IPS DF 6.9 (cell line): ENCODE measurements around the gene CD37.

Source experiments
- DNase-seq: peaks from one replicate; pipeline ENCODE4 v3.0.0-alpha.2; 2013; ENCODE audit warnings: low read depth, low spot score
- H3K27ac ChIP-seq: one replicate; pipeline ENCODE4 v1.5.1; 2013; ENCODE audit warnings: low read length, control low read depth
- H3K27me3 ChIP-seq: 2 replicates; pipeline ENCODE4 v1.6.1; 2013; ENCODE audit warnings: mild to moderate bottlenecking, low read length; ENCODE audit not compliant: control insufficient read depth, insufficient read depth
- H3K36me3 ChIP-seq: 2 replicates; pipeline ENCODE4 v1.6.1; 2013; ENCODE audit warnings: low read length; ENCODE audit not compliant: control insufficient read depth, insufficient read depth
- H3K4me1 ChIP-seq: 2 replicates; pipeline ENCODE4 v1.6.1; 2013; ENCODE audit warnings: low read length; ENCODE audit not compliant: control insufficient read depth, insufficient read depth
- H3K4me3 ChIP-seq: 2 replicates; pipeline ENCODE4 v1.5.1; 2013; ENCODE audit warnings: mild to moderate bottlenecking, low read length
- H3K9me3 ChIP-seq: 2 replicates; pipeline ENCODE4 v1.6.1; 2013; ENCODE audit warnings: low read length, inconsistent platforms; ENCODE audit not compliant: control insufficient read depth, insufficient read depth
- WGBS: extraction: QIAGEN DNeasy Blood & Tissue Kit; methylation state at CpG from one replicate; pipeline ENCODE4 v1.1.7; 2013; ENCODE audit warnings: mixed read lengths, missing lambda C conversion rate; ENCODE audit not compliant: insufficient read length, insufficient coverage; 5-methylcytosine and 5-hydroxymethylcytosine counted together

Gene CD37

GRCh38 chr19:49338023-49338677, 2.9 kb downstream of the CD37 start:
- H3K36me3 ChIP-seq: peaks cover 18% of the 10 kb centered on the region
- H3K27ac ChIP-seq: no peak overlapping the region
- no peaks in the 10 kb centered on the region for H3K27me3 ChIP-seq
- H3K4me1 ChIP-seq: peaks cover 3% of the 10 kb centered on the region; the same call in 1 of the 2 replicates
- peak overlapping the region; percentile 11; the same call in 1 of the 2 replicates for H3K4me3 ChIP-seq
- no CpG with 5 or more reads among the region's 34 CpGs for WGBS
- no peaks in the 10 kb centered on the region for H3K9me3 ChIP-seq
- no peak for DNase-seq

GRCh38 chr19:49338691-49339300, 3.6 kb downstream of the CD37 start:
- Histone ChIP-seq H3K4me3 (peak overlapping the region; percentile 4; the same call in 1 of the 2 replicates), H3K27ac (no peak overlapping the region), H3K36me3 (peaks cover 19% of the 10 kb centered on the region), H3K4me1 (peaks cover 3% of the 10 kb centered on the region; the same call in 1 of the 2 replicates), H3K27me3 (no peaks in the 10 kb centered on the region), H3K9me3 (no peaks in the 10 kb centered on the region)
- WGBS: no CpG with 5 or more reads among the region's 30 CpGs
- DNase-seq: no peak

GRCh38 chr19:49339301-49340068, 4.3 kb downstream of the CD37 start:
- DNase-seq: no peak
- H3K27ac ChIP-seq: no peak overlapping the region
- peaks cover 20% of the 10 kb centered on the region for H3K36me3 ChIP-seq
- peak overlapping the region; percentile 4; the same call in 1 of the 2 replicates for H3K4me3 ChIP-seq
- no peaks in the 10 kb centered on the region for H3K9me3 ChIP-seq
- peaks cover 3% of the 10 kb centered on the region; the same call in 1 of the 2 replicates for H3K4me1 ChIP-seq
- no peaks in the 10 kb centered on the region for H3K27me3 ChIP-seq
- no CpG with 5 or more reads among the region's 47 CpGs for WGBS

GRCh38 chr19:49340069-49340864, 5.1 kb downstream of the CD37 start:
- Histone ChIP-seq H3K4me3 (peak overlapping the region; percentile 5; the same call in 1 of the 2 replicates), H3K4me1 (peaks cover 3% of the 10 kb centered on the region; the same call in 1 of the 2 replicates), H3K36me3 (peaks cover 26% of the 10 kb centered on the region), H3K9me3 (no peaks in the 10 kb centered on the region), H3K27ac (no peak overlapping the region), H3K27me3 (no peaks in the 10 kb centered on the region)
- WGBS: no CpG with 5 or more reads among the region's 36 CpGs
- no peak for DNase-seq

GRCh38 chr19:49340865-49341718, 5.9 kb downstream of the CD37 start:
- DNase-seq: no peak
- Histone ChIP-seq H3K27me3 (no peaks in the 10 kb centered on the region), H3K36me3 (peaks cover 26% of the 10 kb centered on the region), H3K4me3 (no peak overlapping the region), H3K9me3 (no peaks in the 10 kb centered on the region), H3K27ac (no peak overlapping the region), H3K4me1 (peaks cover 3% of the 10 kb centered on the region; the same call in 1 of the 2 replicates)
- WGBS: no CpG with 5 or more reads among the region's 11 CpGs

GRCh38 chr19:49342291-49342721, 7.1 kb downstream of the CD37 start:
- WGBS: no CpG with 5 or more reads among the region's 11 CpGs
- peaks cover 3% of the 10 kb centered on the region; the same call in 1 of the 2 replicates for H3K4me1 ChIP-seq
- no peak overlapping the region for H3K27ac ChIP-seq
- no peak overlapping the region for H3K4me3 ChIP-seq
- DNase-seq: no peak
- H3K9me3 ChIP-seq: no peaks in the 10 kb centered on the region
- H3K36me3 ChIP-seq: peaks cover 34% of the 10 kb centered on the region
- no peaks in the 10 kb centered on the region for H3K27me3 ChIP-seq

GRCh38 chr19:49343123-49343522, 7.9 kb downstream of the CD37 start:
- H3K9me3 ChIP-seq: no peaks in the 10 kb centered on the region
- H3K36me3 ChIP-seq: peaks cover 38% of the 10 kb centered on the region
- no peaks in the 10 kb centered on the region for H3K27me3 ChIP-seq
- DNase-seq: no peak
- no CpG with 5 or more reads among the region's 7 CpGs for WGBS
- no peak overlapping the region for H3K4me3 ChIP-seq
- peaks cover 3% of the 10 kb centered on the region; the same call in 1 of the 2 replicates for H3K4me1 ChIP-seq
- H3K27ac ChIP-seq: no peak overlapping the region

- no peak overlapping the region for H3K4me3 ChIP-seq
- WGBS: no CpG with 5 or more reads among the region's 11 CpGs
- no peak for DNase-seq
- H3K9me3 ChIP-seq: no peaks in the 10 kb centered on the region
- no peak overlapping the region for H3K27ac ChIP-seq
- no peaks in the 10 kb centered on the region for H3K27me3 ChIP-seq
- H3K36me3 ChIP-seq: peaks cover 38% of the 10 kb centered on the region
- peaks cover under 1% of the 10 kb centered on the region; the same call in 1 of the 2 replicates for H3K4me1 ChIP-seq
Observed at GRCh38 chr19:49344505-49345423, 9.6 kb downstream of the CD37 start.

- Histone ChIP-seq H3K27me3 (no peaks in the 10 kb centered on the region), H3K9me3 (no peaks in the 10 kb centered on the region), H3K4me3 (no peak overlapping the region), H3K4me1 (no peaks in the 10 kb centered on the region), H3K27ac (no peak overlapping the region), H3K36me3 (peaks cover 43% of the 10 kb centered on the region)
- whole genome bisulfite sequencing: no CpG with 5 or more reads among the region's 15 CpGs
- no peak for DNase-seq
Observed at GRCh38 chr19:49347191-49347590, 12.0 kb downstream of the CD37 start.
